Mesendoderm (in vitro differentiated cells): ENCODE measurements around the gene REM2. TPM values are rescaled to one million over a fixed set of nuclear protein-coding genes. Genes with fewer than 3 reads are reported as not detected.

Source experiments
- small RNA-seq: library from polyadenylated mRNA; stranded (forward); fragments of <200 nt; extraction: miRNeasy Mini kit (QIAGEN cat#:217004); gene quantifications from one replicate; pipeline ENCODE3, GENCODE V24; 2013; ENCODE audit not compliant: insufficient read depth

Gene REM2

Small RNA genes within 50 kb of the gene (small RNA-seq; reads per million reads assigned to genes)
- gene RF00019, result not detected
